Tibial artery (tissue), 4 donors: ENCODE measurements around the gene KLHL6.

ENCODE experiments used
- DNase-seq, 2 donors: peaks; one replicate each; pipeline ENCODE4 v3.0.0-alpha.2; 2019
- H3K27ac ChIP-seq, 2 donors: fragments of 200-600 bp; sonication (generic) in 1 of 2; 1 replicate in 1 of 2; 2 replicates in 1 of 2; pipeline ENCODE4 v1.5.1; 2018 to 2019; ENCODE audit warnings: mild to moderate bottlenecking in 1 of 2
- H3K27me3 ChIP-seq, 2 donors: fragments of 200-600 bp; sonication (generic) in 1 of 2; one replicate each; pipeline versions ENCODE4 v1.5.1 to v1.6.0; 2016 to 2019
- H3K36me3 ChIP-seq, 3 donors: fragments of 200-600 bp; sonication (generic) in 2 of 3; one replicate each; pipeline ENCODE4 v1.5.1; 2016 to 2019; ENCODE audit warnings: mild to moderate bottlenecking in 2 of 3
- H3K4me1 ChIP-seq, 4 donors: fragments of 200-600 bp; sonication (generic) in 2 of 4; 1 replicate in 3 of 4; 2 replicates in 1 of 4; pipeline ENCODE4 v1.5.1; 2016 to 2019
- H3K4me3 ChIP-seq, 2 donors: fragments of 200-600 bp; sonication (generic) in 1 of 2; 1 replicate in 1 of 2; 2 replicates in 1 of 2; pipeline ENCODE4 v1.5.1; 2018 to 2019; ENCODE audit warnings: mild to moderate bottlenecking in 2 of 2
- H3K9me3 ChIP-seq, 3 donors: fragments of 200-600 bp; sonication (generic) in 1 of 3; one replicate each; pipeline ENCODE4 v1.5.1; 2016 to 2019
- intact Hi-C: fragments of 100-400 bp; cut with DNase I; formaldehyde crosslinking; loops from one replicate; pipeline ENCODE4 v1.15.0; 2023; ENCODE audit warnings: low total_unique reads
- TF ChIP-seq, protein P1 (sequence below), 2 experiments: fragments of 200-600 bp in 1 of 2; fragments of 450-650 bp in 1 of 2; IDR thresholded peaks; one replicate each; pipeline ENCODE4 v1.5.1; 2017 to 2019; ENCODE audit warnings: antibody characterized with exemption in 2 of 2, mild to moderate bottlenecking in 1 of 2, moderate library complexity in 1 of 2

The KLHL6 gene

GRCh38 chr3:183583331-183584245 lies 28.1 kb upstream of the KLHL6 start:
- TF ChIP-seq, protein P1, sequence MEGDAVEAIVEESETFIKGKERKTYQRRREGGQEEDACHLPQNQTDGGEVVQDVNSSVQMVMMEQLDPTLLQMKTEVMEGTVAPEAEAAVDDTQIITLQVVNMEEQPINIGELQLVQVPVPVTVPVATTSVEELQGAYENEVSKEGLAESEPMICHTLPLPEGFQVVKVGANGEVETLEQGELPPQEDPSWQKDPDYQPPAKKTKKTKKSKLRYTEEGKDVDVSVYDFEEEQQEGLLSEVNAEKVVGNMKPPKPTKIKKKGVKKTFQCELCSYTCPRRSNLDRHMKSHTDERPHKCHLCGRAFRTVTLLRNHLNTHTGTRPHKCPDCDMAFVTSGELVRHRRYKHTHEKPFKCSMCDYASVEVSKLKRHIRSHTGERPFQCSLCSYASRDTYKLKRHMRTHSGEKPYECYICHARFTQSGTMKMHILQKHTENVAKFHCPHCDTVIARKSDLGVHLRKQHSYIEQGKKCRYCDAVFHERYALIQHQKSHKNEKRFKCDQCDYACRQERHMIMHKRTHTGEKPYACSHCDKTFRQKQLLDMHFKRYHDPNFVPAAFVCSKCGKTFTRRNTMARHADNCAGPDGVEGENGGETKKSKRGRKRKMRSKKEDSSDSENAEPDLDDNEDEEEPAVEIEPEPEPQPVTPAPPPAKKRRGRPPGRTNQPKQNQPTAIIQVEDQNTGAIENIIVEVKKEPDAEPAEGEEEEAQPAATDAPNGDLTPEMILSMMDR (IDR thresholded peaks at IDR 0.05) = no peak
- H3K36me3 ChIP-seq = no peaks in the 10 kb centered on the region
- no peak overlapping the region for H3K27ac ChIP-seq
- H3K27me3 ChIP-seq = peaks cover 0 to 3% of the 10 kb centered on the region in 2 donors
- no peaks in the 10 kb centered on the region for H3K9me3 ChIP-seq
- no peak for DNase-seq
- no peak overlapping the region for H3K4me3 ChIP-seq
- intact Hi-C loops = no loop called here
- H3K4me1 ChIP-seq = peaks cover 0 to 10% (median 8%) of the 10 kb centered on the region in 4 donors

DNA sequence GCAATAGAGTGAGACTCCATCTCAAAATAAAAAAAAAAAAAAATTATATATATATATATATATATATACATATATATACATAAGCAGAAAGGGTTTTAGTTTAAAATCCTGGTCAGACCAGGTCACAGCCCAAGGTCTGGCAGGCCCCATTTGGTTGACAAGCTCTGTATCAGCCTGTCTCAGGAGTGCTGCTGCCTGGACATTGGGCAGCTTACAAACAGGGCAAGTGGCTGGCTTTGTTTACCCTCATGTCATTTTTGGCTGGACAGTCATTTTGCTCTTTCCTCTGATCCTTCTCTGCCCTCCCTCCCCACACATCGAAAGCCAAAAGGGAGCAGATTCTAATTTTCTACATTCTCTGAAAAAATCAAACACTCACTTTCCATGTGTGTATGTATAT lies 26.7 kb upstream of the KLHL6 start:
- peaks cover 0 to 10% (median 8%) of the 10 kb centered on the region in 4 donors for H3K4me1 ChIP-seq
- no peak for DNase-seq
- H3K9me3 ChIP-seq = no peaks in the 10 kb centered on the region
- H3K27me3 ChIP-seq = peaks cover 0 to 3% of the 10 kb centered on the region in 2 donors
- TF ChIP-seq, protein P1 (IDR thresholded peaks at IDR 0.05) = no peak
- no peak overlapping the region for H3K4me3 ChIP-seq
- H3K36me3 ChIP-seq = no peaks in the 10 kb centered on the region
- intact Hi-C loops = no loop called here
- H3K27ac ChIP-seq = no peak overlapping the region

GRCh38 chr3:183581496-183582155 lies 26.1 kb upstream of the KLHL6 start:
- H3K27me3 ChIP-seq = peaks cover 0 to 3% of the 10 kb centered on the region in 2 donors
- no peaks in the 10 kb centered on the region for H3K36me3 ChIP-seq
- peaks cover 0 to 10% (median 8%) of the 10 kb centered on the region in 4 donors for H3K4me1 ChIP-seq
- TF ChIP-seq, protein P1 (IDR thresholded peaks at IDR 0.05) = no peak
- H3K9me3 ChIP-seq = no peaks in the 10 kb centered on the region
- H3K27ac ChIP-seq = no peak overlapping the region
- intact Hi-C loops = no loop called here
- H3K4me3 ChIP-seq = no peak overlapping the region
- no peak for DNase-seq

GRCh38 chr3:183579967-183580900 lies 24.7 kb upstream of the KLHL6 start:
- peak overlapping the region; percentile 8 to 14 for H3K4me3 ChIP-seq
- intact Hi-C loops = no loop called here
- H3K9me3 ChIP-seq = no peaks in the 10 kb centered on the region
- H3K36me3 ChIP-seq = no peaks in the 10 kb centered on the region
- H3K27ac ChIP-seq = no peak overlapping the region
- TF ChIP-seq, protein P1 (IDR thresholded peaks at IDR 0.05) = no peak
- peaks cover 0 to 10% (median 8%) of the 10 kb centered on the region in 4 donors for H3K4me1 ChIP-seq
- DNase-seq = no peak
- peaks cover 0 to 3% of the 10 kb centered on the region in 2 donors for H3K27me3 ChIP-seq

DNA sequence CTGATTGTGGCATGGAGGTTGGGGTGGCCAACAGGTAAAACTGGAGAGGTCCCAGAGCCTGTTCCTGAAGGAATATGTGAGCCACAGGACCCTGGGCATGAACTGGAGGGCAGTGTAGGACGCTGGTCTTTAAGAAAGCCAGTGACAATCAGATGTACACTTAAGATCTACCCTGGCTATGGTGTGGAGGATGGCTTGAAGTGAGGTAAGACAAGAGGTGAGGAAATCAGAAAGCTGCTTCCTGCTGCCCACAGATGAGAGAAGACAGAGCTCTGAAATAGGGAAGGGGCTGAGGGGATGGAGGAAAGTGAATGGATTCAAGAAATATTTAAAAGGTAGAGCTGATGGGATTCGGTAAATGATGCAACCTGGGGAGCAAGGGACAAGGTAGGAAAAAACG lies 22.7 kb upstream of the KLHL6 start:
- TF ChIP-seq, protein P1 (IDR thresholded peaks at IDR 0.05) = no peak
- Histone ChIP-seq H3K4me1 (no peaks in the 10 kb centered on the region), H3K27me3 (peaks cover 0 to 3% of the 10 kb centered on the region in 2 donors), H3K27ac (no peak overlapping the region), H3K4me3 (no peak overlapping the region), H3K36me3 (no peaks in the 10 kb centered on the region), H3K9me3 (no peaks in the 10 kb centered on the region)
- no peak for DNase-seq
- intact Hi-C loops = no loop called here
